Pancreas (tissue), 10 donors: Measurements from ENCODE around the gene GDPGP1. TPM values are rescaled to one million over a fixed set of nuclear protein-coding genes. Genes with fewer than 3 reads are reported as not detected.

ENCODE experiments used
- ATAC-seq, 4 donors: fragments of 200-7000 bp; cut with Tn5 transposase; one replicate each; pipeline versions ENCODE4 v1.8.0 to v1.9.1; 2020; ENCODE audit warnings: mild to moderate bottlenecking in 4 of 4, moderate library complexity in 4 of 4
- DNase-seq, 6 donors: peaks; one replicate each; pipeline ENCODE4 v3.0.0-alpha.2; 2020
- FAIRE-seq: peaks from 2 replicates; lab custom pipeline; 2012; peaks lifted over from hg19 to GRCh38; lab: Jason Lieb, UNC
- H3K27ac ChIP-seq, 4 donors: fragments of 200-600 bp; sonication (generic); 1 replicate in 3 of 4; 2 replicates in 1 of 4; pipeline versions ENCODE4 v1.5.0 to v1.8.0; 2020
- H3K27me3 ChIP-seq, 4 donors: fragments of 200-600 bp; one replicate each; pipeline ENCODE4 v1.8.0; 2021
- H3K36me3 ChIP-seq, 3 donors: fragments of 200-600 bp; sonication (generic) in 1 of 3; one replicate each; pipeline versions ENCODE4 v1.5.0 to v1.8.0; 2020 to 2021
- H3K4me1 ChIP-seq, 3 donors: fragments of 200-600 bp; one replicate each; pipeline ENCODE4 v1.8.0; 2021
- H3K4me3 ChIP-seq, 4 donors: fragments of 200-600 bp; sonication (generic) in 2 of 4; one replicate each; pipeline versions ENCODE4 v1.5.0 to v1.8.0; 2020 to 2021
- H3K9me3 ChIP-seq, 4 donors: fragments of 200-600 bp; one replicate each; pipeline ENCODE4 v1.8.0; 2021
- WGBS, 2 donors: extraction: QIAGEN DNeasy Blood & Tissue Kit; methylation state at CpG; one replicate each; pipeline ENCODE4 v1.1.7; 2013; 5-methylcytosine and 5-hydroxymethylcytosine counted together
- intact Hi-C, 3 donors: fragments of 100-400 bp; cut with DNase I; formaldehyde crosslinking; loops; one replicate each; pipeline versions ENCODE4 v1.11.1 to v1.14.2; 2022
- polyA plus RNA-seq, 2 donors: library from polyadenylated mRNA; stranded (reverse); fragments of 200-250 nt; gene quantifications; one replicate each; pipeline ENCODE4 v1.2.3, GENCODE V29; 2013
- total RNA-seq, 6 donors: library from RNA; stranded (reverse); fragmentation: NEBNext Ultra II Directional in 4 of 6; extraction: Animal tissue kit (Norgen Biotek cat#: 25700) in 4 of 6; gene quantifications; one replicate each; pipeline versions ENCODE4 v1.2.1 to v1.2.4, GENCODE V29; 2021 to 2023
- TF ChIP-seq, protein P1 (sequence below), 4 donors: fragments of 200-600 bp; sonication (generic) in 3 of 4; IDR thresholded peaks; one replicate each; pipeline versions ENCODE4 v1.5.0 to v1.8.0; 2021; ENCODE audit warnings: antibody characterized with exemption in 4 of 4
- donor health status: healthy with polysubstance abuse.
- donor health status: DM: no; HTN: no; CAD: no; lungs with moderate emphysema.
- donor health status: DM: no; HTN: no; CAD: no.
- donor health status: control.
- donor health status: control.
- donor health status: Bipolar disorder and iron deficiency.
- donor health status: DM: yes; HTN: yes; CAD: no.
- donor health status: DM: no; HTN: no; CAD: no.
- donor health status: DM: no; HTN: no; CAD: no.
- donor health status: DM: yes; HTN: yes; CAD: no.

The GDPGP1 gene
- total and polyA plus RNA-seq, 8 donors, result 2.0 to 7.0 (median 3.4) TPM

DNA sequence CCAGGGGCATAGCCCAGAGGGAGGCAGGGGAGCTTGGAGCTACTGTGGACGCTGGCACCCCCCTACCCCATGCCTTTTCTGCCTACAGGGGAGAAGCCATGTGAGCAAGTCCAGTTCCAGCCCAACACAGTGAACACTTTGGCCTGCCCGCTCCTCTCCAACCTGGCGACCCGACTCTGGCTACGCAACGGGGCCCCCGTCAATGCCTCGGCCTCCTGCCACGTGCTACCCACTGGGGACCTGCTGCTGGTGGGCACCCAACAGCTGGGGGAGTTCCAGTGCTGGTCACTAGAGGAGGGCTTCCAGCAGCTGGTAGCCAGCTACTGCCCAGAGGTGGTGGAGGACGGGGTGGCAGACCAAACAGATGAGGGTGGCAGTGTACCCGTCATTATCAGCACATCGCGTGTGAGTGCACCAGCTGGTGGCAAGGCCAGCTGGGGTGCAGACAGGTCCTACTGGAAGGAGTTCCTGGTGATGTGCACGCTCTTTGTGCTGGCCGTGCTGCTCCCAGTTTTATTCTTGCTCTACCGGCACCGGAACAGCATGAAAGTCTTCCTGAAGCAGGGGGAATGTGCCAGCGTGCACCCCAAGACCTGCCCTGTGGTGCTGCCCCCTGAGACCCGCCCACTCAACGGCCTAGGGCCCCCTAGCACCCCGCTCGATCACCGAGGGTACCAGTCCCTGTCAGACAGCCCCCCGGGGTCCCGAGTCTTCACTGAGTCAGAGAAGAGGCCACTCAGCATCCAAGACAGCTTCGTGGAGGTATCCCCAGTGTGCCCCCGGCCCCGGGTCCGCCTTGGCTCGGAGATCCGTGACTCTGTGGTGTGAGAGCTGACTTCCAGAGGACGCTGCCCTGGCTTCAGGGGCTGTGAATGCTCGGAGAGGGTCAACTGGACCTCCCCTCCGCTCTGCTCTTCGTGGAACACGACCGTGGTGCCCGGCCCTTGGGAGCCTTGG lies 5.9 kb upstream of the GDPGP1 start:
- peak; percentile 52 to 75 (median 68) for ATAC-seq
- peaks cover 3 to 53% (median 24%) of the 10 kb centered on the region in 3 donors for H3K36me3 ChIP-seq
- no peaks in the 10 kb centered on the region for H3K27me3 ChIP-seq
- TF ChIP-seq, protein P1, sequence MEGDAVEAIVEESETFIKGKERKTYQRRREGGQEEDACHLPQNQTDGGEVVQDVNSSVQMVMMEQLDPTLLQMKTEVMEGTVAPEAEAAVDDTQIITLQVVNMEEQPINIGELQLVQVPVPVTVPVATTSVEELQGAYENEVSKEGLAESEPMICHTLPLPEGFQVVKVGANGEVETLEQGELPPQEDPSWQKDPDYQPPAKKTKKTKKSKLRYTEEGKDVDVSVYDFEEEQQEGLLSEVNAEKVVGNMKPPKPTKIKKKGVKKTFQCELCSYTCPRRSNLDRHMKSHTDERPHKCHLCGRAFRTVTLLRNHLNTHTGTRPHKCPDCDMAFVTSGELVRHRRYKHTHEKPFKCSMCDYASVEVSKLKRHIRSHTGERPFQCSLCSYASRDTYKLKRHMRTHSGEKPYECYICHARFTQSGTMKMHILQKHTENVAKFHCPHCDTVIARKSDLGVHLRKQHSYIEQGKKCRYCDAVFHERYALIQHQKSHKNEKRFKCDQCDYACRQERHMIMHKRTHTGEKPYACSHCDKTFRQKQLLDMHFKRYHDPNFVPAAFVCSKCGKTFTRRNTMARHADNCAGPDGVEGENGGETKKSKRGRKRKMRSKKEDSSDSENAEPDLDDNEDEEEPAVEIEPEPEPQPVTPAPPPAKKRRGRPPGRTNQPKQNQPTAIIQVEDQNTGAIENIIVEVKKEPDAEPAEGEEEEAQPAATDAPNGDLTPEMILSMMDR (IDR thresholded peaks at IDR 0.05), result no peak
- peak overlapping the region in 1 of 4 donors; percentile 9 for H3K4me3 ChIP-seq
- no peak for FAIRE-seq
- DNase-seq, result peak; percentile 84 to 95 (median 90)
- H3K27ac ChIP-seq, result peak overlapping the region; percentile 78 to 90 (median 85)
- 43 to 45% methylated on average over 38 of the region's 38 CpGs for WGBS, 2 donors
- H3K4me1 ChIP-seq, result peaks cover 38 to 57% (median 44%) of the 10 kb centered on the region in 3 donors
- intact Hi-C loops, result loop anchor here in 1 of 3 donors (5.0 kb wide), 1 partner anchor 66 kb away; no protein-coding TSS in a partner anchor
- H3K9me3 ChIP-seq, result no peaks in the 10 kb centered on the region

- Histone ChIP-seq H3K27me3 (no peaks in the 10 kb centered on the region), H3K4me3 (no peak overlapping the region), H3K4me1 (peaks cover 38 to 57% (median 44%) of the 10 kb centered on the region in 3 donors), H3K36me3 (peaks cover 3 to 44% (median 22%) of the 10 kb centered on the region in 3 donors), H3K9me3 (no peaks in the 10 kb centered on the region), H3K27ac (peak overlapping the region; percentile 78 to 90 (median 85))
- intact Hi-C loops, result loop anchor here in 1 of 3 donors (5.0 kb wide), 1 partner anchor 67 kb away; no protein-coding TSS in a partner anchor
- TF ChIP-seq, protein P1 (IDR thresholded peaks at IDR 0.05), result no peak
- no peak for ATAC-seq
- WGBS, 2 donors, result 48 to 53% methylated on average over 15 of the region's 15 CpGs
- DNase-seq, result peak in 2 of 6 donors; percentile 30 to 72
- no peak for FAIRE-seq
These were observed 5.0 kb upstream of the GDPGP1 start for GRCh38 chr15:90228960-90229359.

DNA sequence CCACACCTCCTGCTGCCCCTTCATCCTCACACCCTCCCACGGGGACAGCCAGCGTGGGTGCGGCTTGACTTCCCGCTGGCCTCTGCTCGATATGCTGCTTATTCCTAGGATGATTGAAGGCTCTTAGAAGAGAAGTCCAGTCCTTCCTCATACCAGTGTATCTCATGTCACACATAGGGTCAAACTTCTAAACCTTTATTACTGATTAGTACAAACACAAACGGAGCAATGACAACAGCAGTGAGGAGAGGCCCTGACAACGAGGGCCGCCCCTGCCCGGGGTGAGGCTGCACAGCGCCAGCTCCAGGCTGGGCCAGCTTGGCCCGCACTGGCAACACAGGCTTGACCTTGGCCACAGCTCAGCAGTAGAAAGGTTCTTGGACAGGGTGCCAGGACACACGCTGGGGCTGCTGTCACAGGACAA lies 3.9 kb upstream of the GDPGP1 start:
- ATAC-seq (peak; percentile 38 to 53 (median 47)), FAIRE-seq (no peak), DNase-seq (peak; percentile 84 to 95 (median 90))
- peak overlapping the region in 2 of 4 donors; percentile 31 to 90 for H3K4me3 ChIP-seq
- intact Hi-C loops, result no loop called here
- no peaks in the 10 kb centered on the region for H3K9me3 ChIP-seq
- H3K4me1 ChIP-seq, result peaks cover 38 to 57% (median 47%) of the 10 kb centered on the region in 3 donors
- no peaks in the 10 kb centered on the region for H3K27me3 ChIP-seq
- TF ChIP-seq, protein P1 (IDR thresholded peaks at IDR 0.05), result no peak
- peaks cover 3 to 33% (median 11%) of the 10 kb centered on the region in 3 donors for H3K36me3 ChIP-seq
- 12 to 14% methylated on average over 12 of the region's 12 CpGs for WGBS, 2 donors
- H3K27ac ChIP-seq, result peak overlapping the region; percentile 78 to 90 (median 85)

- H3K27me3 ChIP-seq, result no peaks in the 10 kb centered on the region
- intact Hi-C loops, result no loop called here
- no peaks in the 10 kb centered on the region for H3K9me3 ChIP-seq
- peak overlapping the region; percentile 78 to 90 (median 85) for H3K27ac ChIP-seq
- H3K4me1 ChIP-seq, result peaks cover 38 to 57% (median 47%) of the 10 kb centered on the region in 3 donors
- FAIRE-seq (no peak), DNase-seq (peak in 2 of 6 donors; percentile 31 to 73), ATAC-seq (no peak)
- peak overlapping the region in 2 of 4 donors; percentile 31 to 90 for H3K4me3 ChIP-seq
- peaks cover 3 to 27% (median 7%) of the 10 kb centered on the region in 3 donors for H3K36me3 ChIP-seq
- TF ChIP-seq, protein P1 (IDR thresholded peaks at IDR 0.05), result no peak
- 32 to 48% methylated on average over 8 of the region's 8 CpGs for WGBS, 2 donors
These were observed 3.4 kb upstream of the GDPGP1 start for GRCh38 chr15:90230610-90231009.
